Activated naive CD8-positive, alpha-beta T cell treated with anti-CD3 and anti-CD28 coated beads, Interleukin-2, amount 10 ng/mL, durations not matched to agents 7 days and 5 days (primary cell): ENCODE results near the gene UBP1. TPM values are rescaled to one million over a fixed set of nuclear protein-coding genes. Genes with fewer than 3 reads are reported as not detected.
"Not testable (repeated sequence)": the region's sequence is repeated elsewhere in the genome, so short reads cannot be mapped to it uniquely, and the experiment has no call there.

Experiments used
- ATAC-seq: fragments of 150-1000 bp; cut with Tn5 transposase; one replicate; pipeline ENCODE4 v1.10.0; 2021; ENCODE audit warnings: low read depth, moderate library complexity
- POLR2A ChIA-PET: fragments of 350-600 bp; sonication (Branson Sonifier 250); formaldehyde crosslinking; loops from one replicate; lab custom pipeline; 2021; ENCODE audit warnings: antibody characterized with exemption; lab: Charles Lee
- DNase-seq: peaks from one replicate; pipeline ENCODE4 v3.0.0; 2021
- H3K27ac Mint-ChIP-seq: one replicate; pipeline ENCODE4 v1.8.0; 2022; ENCODE audit warnings: mild to moderate bottlenecking, mixed read lengths
- H3K27me3 Mint-ChIP-seq: one replicate; pipeline ENCODE4 v1.8.0; 2022; ENCODE audit warnings: mild to moderate bottlenecking, moderate library complexity, mixed read lengths
- H3K36me3 Mint-ChIP-seq: one replicate; pipeline ENCODE4 v1.8.0; 2021; ENCODE audit warnings: mild to moderate bottlenecking, mixed read lengths
- H3K4me1 Mint-ChIP-seq: one replicate; pipeline ENCODE4 v1.8.0; 2021; ENCODE audit warnings: mixed read lengths
- H3K4me3 Mint-ChIP-seq: one replicate; pipeline ENCODE4 v1.8.0; 2022; ENCODE audit warnings: mild to moderate bottlenecking, moderate library complexity, mixed read lengths
- H3K9me3 Mint-ChIP-seq: one replicate; pipeline ENCODE4 v1.8.0; 2021; ENCODE audit warnings: mixed read lengths
- total RNA-seq, 2 experiments: library from RNA; stranded (reverse); gene quantifications; one replicate each; pipeline ENCODE4 v1.2.3, GENCODE V29; 2021

The UBP1 gene
- total RNA-seq, 2 experiments from 2014 or later = 66.8 to 73.9 TPM

GRCh38 chr3:33373082-33373437 lies 67.1 kb downstream of the UBP1 start:
- POLR2A ChIA-PET = interaction anchor here (1.6 kb wide), 1 partner anchor 241 kb away, joined by 9 read pairs; no protein-coding TSS in a partner anchor
- Mint-ChIP-seq H3K4me1 (peaks cover 1% of the 10 kb centered on the region), H3K36me3 (no peaks in the 10 kb centered on the region), H3K27ac (no peak overlapping the region), H3K9me3 (no peaks in the 10 kb centered on the region), H3K27me3 (peaks cover 2% of the 10 kb centered on the region), H3K4me3 (no peak overlapping the region)
- DNase-seq = no peak
- no peak for ATAC-seq

- Mint-ChIP-seq H3K4me1 (peaks cover 1% of the 10 kb centered on the region), H3K27ac (no peak overlapping the region), H3K4me3 (no peak overlapping the region), H3K9me3 (no peaks in the 10 kb centered on the region), H3K27me3 (peaks cover 8% of the 10 kb centered on the region), H3K36me3 (no peaks in the 10 kb centered on the region)
- DNase-seq (no peak), ATAC-seq (no peak)
- POLR2A ChIA-PET = interaction anchor here (1.6 kb wide), 1 partner anchor 241 kb away, joined by 9 read pairs; no protein-coding TSS in a partner anchor
These were observed 67.8 kb downstream of the UBP1 start for GRCh38 chr3:33372218-33373081.

GRCh38 chr3:33364531-33365128 lies 75.6 kb downstream of the UBP1 start:
- POLR2A ChIA-PET = no interaction called here
- DNase-seq (no peak), ATAC-seq (no peak)
- Mint-ChIP-seq H3K9me3 (no peaks in the 10 kb centered on the region), H3K27me3 (peaks cover 21% of the 10 kb centered on the region), H3K4me3 (no peak overlapping the region), H3K4me1 (no peaks in the 10 kb centered on the region), H3K36me3 (no peaks in the 10 kb centered on the region), H3K27ac (no peak overlapping the region)

- ATAC-seq = no peak
- POLR2A ChIA-PET = interaction anchor here (0.6 kb wide), 1 partner anchor 69 kb away, joined by 5 read pairs; no protein-coding TSS in a partner anchor
These were observed 76.1 kb downstream of the UBP1 start for GRCh38 chr3:33364060-33364459.

GRCh38 chr3:33363113-33363800 lies 76.9 kb downstream of the UBP1 start:
- POLR2A ChIA-PET = interaction anchor here (0.6 kb wide), 1 partner anchor 70 kb away, joined by 5 read pairs; no protein-coding TSS in a partner anchor
- no peak for DNase-seq
- Mint-ChIP-seq H3K36me3 (no peaks in the 10 kb centered on the region), H3K4me1 (no peaks in the 10 kb centered on the region), H3K27me3 (peaks cover 24% of the 10 kb centered on the region), H3K4me3 (no peak overlapping the region), H3K27ac (no peak overlapping the region), H3K9me3 (no peaks in the 10 kb centered on the region)
- ATAC-seq = no peak

More at GRCh38 chr3:33364060-33364459, 76.1 kb downstream of the UBP1 start:
- no peak overlapping the region for H3K4me3 Mint-ChIP-seq
- H3K27ac Mint-ChIP-seq = no peak overlapping the region
- H3K36me3 Mint-ChIP-seq = no peaks in the 10 kb centered on the region
- no peaks in the 10 kb centered on the region for H3K9me3 Mint-ChIP-seq
- H3K27me3 Mint-ChIP-seq = peaks cover 26% of the 10 kb centered on the region
- H3K4me1 Mint-ChIP-seq = no peaks in the 10 kb centered on the region
- no peak for DNase-seq

GRCh38 chr3:33360136-33360825 lies 79.9 kb downstream of the UBP1 start:
- ATAC-seq (no peak), DNase-seq (no peak)
- POLR2A ChIA-PET = interaction anchor here (0.6 kb wide), 1 partner anchor 10 kb away, joined by 4 read pairs; no protein-coding TSS in a partner anchor
- no peaks in the 10 kb centered on the region for H3K36me3 Mint-ChIP-seq
- peaks cover 17% of the 10 kb centered on the region for H3K27me3 Mint-ChIP-seq
- H3K27ac Mint-ChIP-seq = no peak overlapping the region
- H3K9me3 Mint-ChIP-seq = no peaks in the 10 kb centered on the region
- no peak overlapping the region for H3K4me3 Mint-ChIP-seq
- no peaks in the 10 kb centered on the region for H3K4me1 Mint-ChIP-seq

GRCh38 chr3:33358172-33358781 lies 81.9 kb downstream of the UBP1 start:
- Mint-ChIP-seq H3K9me3 (no peaks in the 10 kb centered on the region), H3K4me1 (no peaks in the 10 kb centered on the region), H3K27ac (no peak overlapping the region), H3K27me3 (peaks cover 13% of the 10 kb centered on the region), H3K4me3 (no peak overlapping the region), H3K36me3 (no peaks in the 10 kb centered on the region)
- no peak for DNase-seq
- POLR2A ChIA-PET = no interaction called here
- ATAC-seq = no peak

- no peak overlapping the region for H3K4me3 Mint-ChIP-seq
- H3K36me3 Mint-ChIP-seq = no peaks in the 10 kb centered on the region
- no peak overlapping the region for H3K27ac Mint-ChIP-seq
- H3K27me3 Mint-ChIP-seq = peaks cover 8% of the 10 kb centered on the region
- ATAC-seq = no peak
- no peaks in the 10 kb centered on the region for H3K9me3 Mint-ChIP-seq
- H3K4me1 Mint-ChIP-seq = no peaks in the 10 kb centered on the region
- POLR2A ChIA-PET = no interaction called here
- no peak for DNase-seq
These were observed 84.6 kb downstream of the UBP1 start for GRCh38 chr3:33355611-33356010.

GRCh38 chr3:33339758-33340157 lies 100.4 kb downstream of the UBP1 start:
- POLR2A ChIA-PET = no interaction called here
- no peak for ATAC-seq
- H3K36me3 Mint-ChIP-seq = no peaks in the 10 kb centered on the region
- H3K4me1 Mint-ChIP-seq = no peaks in the 10 kb centered on the region
- peaks cover 9% of the 10 kb centered on the region for H3K27me3 Mint-ChIP-seq
- no peak overlapping the region for H3K4me3 Mint-ChIP-seq
- H3K9me3 Mint-ChIP-seq = peaks cover 1% of the 10 kb centered on the region
- DNase-seq = no peak
- H3K27ac Mint-ChIP-seq = no peak overlapping the region

- H3K4me3 Mint-ChIP-seq, H3K4me1 Mint-ChIP-seq, H3K27ac Mint-ChIP-seq, H3K36me3 Mint-ChIP-seq, H3K9me3 Mint-ChIP-seq, H3K27me3 Mint-ChIP-seq, ATAC-seq, POLR2A ChIA-PET, DNase-seq: not testable (repeated sequence)
These were observed 101.2 kb downstream of the UBP1 start for GRCh38 chr3:33338936-33339465.
